Gastrocnemius medialis (tissue), 4 donors: ENCODE measurements around the gene C10orf90.

Source experiments
- POLR2A ChIP-seq, 2 donors: fragments of 450-650 bp; IDR thresholded peaks; one replicate each; pipeline ENCODE4 v1.6.1; 2017; ENCODE audit warnings: antibody characterized with exemption in 2 of 2, mild to moderate bottlenecking in 2 of 2, moderate library complexity in 2 of 2
- TF ChIP-seq, protein P1 (sequence below), 5 experiments: fragments of 450-650 bp in 3 of 5; fragments of 200-600 bp in 2 of 5; sonication (generic) in 2 of 5; IDR thresholded peaks in 4 of 5; conservative IDR thresholded peaks in 1 of 5; 1 replicate in 4 of 5; 2 replicates in 1 of 5; pipeline ENCODE4 v1.5.1; 2016 to 2019; ENCODE audit warnings: antibody characterized with exemption in 5 of 5, mild to moderate bottlenecking in 3 of 5, moderate library complexity in 3 of 5

GRCh38 chr10:126392469-126392868, 278.0 kb downstream of the C10orf90 start:
- TF ChIP-seq, protein P1, sequence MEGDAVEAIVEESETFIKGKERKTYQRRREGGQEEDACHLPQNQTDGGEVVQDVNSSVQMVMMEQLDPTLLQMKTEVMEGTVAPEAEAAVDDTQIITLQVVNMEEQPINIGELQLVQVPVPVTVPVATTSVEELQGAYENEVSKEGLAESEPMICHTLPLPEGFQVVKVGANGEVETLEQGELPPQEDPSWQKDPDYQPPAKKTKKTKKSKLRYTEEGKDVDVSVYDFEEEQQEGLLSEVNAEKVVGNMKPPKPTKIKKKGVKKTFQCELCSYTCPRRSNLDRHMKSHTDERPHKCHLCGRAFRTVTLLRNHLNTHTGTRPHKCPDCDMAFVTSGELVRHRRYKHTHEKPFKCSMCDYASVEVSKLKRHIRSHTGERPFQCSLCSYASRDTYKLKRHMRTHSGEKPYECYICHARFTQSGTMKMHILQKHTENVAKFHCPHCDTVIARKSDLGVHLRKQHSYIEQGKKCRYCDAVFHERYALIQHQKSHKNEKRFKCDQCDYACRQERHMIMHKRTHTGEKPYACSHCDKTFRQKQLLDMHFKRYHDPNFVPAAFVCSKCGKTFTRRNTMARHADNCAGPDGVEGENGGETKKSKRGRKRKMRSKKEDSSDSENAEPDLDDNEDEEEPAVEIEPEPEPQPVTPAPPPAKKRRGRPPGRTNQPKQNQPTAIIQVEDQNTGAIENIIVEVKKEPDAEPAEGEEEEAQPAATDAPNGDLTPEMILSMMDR (IDR thresholded peaks at IDR 0.05 in 4 of 5, conservative IDR thresholded peaks at IDR 0.05 in 1 of 5): no peak
- no peak for TF ChIP-seq POLR2A (IDR thresholded peaks at IDR 0.05)
